Astrocyte of the hippocampus (primary cell): ENCODE results near the gene WFDC5.
A peak's percentile ranks its signal among the peaks of the same experiment; 100 is the strongest.
"Not testable (repeated sequence)": the region's sequence is repeated elsewhere in the genome, so short reads cannot be mapped to it uniquely, and the experiment has no call there.

Experiments used
- DNase-seq: peaks from one replicate; pipeline ENCODE4 v3.0.0; 2011; ENCODE audit warnings: low read depth, low spot score

WFDC5 gene

GRCh38 chr20:45088247-45088646 lies 26.7 kb downstream of the WFDC5 start:
- peak; percentile 65 for DNase-seq

DNA sequence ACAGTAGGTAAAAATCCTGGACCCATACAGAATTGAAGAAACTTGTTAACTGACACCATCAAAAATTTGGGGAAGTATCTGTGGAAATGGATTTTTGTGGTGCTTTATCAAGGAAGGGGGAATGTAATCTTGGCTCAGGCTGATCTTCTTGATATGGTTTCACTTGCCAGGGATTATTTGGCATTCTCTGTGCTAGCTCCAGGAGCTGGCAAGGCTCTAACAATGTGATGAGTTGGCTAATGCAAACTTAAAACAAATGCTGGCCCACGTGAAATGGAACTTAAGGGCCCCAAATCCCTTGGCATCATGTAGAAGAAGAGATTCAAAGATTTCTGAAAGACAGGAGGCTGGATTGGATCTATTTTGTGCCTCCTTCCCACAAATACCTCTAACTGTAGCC lies 27.2 kb downstream of the WFDC5 start:
- DNase-seq = peak; percentile 52

- DNase-seq = no peak
These were observed 27.7 kb downstream of the WFDC5 start for GRCh38 chr20:45087097-45087790.

- DNase-seq = no peak
These were observed 29.1 kb downstream of the WFDC5 start for GRCh38 chr20:45085867-45086266.

- no peak for DNase-seq
These were observed 29.7 kb downstream of the WFDC5 start for GRCh38 chr20:45085289-45085688.

- DNase-seq = no peak
These were observed 31.8 kb downstream of the WFDC5 start for GRCh38 chr20:45083127-45083526.

DNA sequence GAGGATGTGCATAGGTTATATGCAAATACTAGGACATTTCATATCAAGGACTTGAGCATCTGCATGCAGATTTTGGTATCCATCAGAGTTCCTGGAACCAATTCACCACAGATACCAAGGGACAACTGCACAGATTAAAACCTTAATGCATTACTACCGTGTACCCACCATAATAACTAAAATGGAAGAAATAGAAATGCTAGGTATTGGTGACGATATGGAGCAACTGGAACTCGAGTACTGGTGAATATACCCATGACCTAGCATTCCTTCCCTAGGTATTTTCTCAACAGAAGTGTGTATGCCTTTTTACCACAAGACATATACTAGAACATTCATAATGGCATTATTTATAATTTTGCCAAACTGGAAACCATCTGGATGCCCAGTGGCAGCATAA lies 32.5 kb downstream of the WFDC5 start:
- no peak for DNase-seq

DNA sequence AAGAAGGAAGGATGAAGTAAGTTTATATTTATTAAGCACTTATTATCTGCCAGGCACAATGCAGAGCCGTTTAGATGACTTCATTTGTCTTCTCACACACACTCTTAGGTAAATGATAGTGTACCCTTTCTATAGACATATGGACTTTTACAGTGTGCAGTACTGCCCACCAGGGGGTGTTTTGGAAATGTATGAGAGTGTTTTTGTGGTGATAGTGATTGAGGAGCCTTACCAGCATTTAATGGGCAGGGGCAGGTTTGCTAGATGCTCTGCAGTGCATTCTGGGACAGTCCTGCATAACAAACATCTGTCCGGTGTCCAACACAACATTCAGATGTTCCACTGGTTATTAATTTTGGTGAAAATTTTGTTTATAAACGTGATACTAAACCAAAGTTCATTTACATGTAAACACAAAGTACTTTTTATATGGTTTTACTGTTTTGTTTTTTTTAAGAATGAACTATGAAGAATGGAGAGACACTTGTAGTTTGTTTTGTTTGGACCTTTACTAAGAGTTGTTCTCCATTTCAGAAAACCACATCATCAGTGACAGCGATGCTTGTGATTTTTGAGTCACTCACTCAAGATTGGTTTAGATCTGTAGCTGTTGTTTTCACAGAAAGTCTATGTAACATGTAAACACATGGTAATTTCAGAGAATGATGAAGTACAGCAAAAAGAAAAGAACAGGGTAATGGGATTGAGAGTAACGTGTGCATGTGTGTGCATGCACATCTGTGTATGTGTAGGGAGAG lies 33.9 kb downstream of the WFDC5 start:
- peak; percentile 29 for DNase-seq

GRCh38 chr20:45077559-45077958 lies 37.4 kb downstream of the WFDC5 start:
- DNase-seq = no peak

- peak; percentile 81 for DNase-seq
These were observed 41.8 kb downstream of the WFDC5 start for GRCh38 chr20:45073221-45073620.

DNA sequence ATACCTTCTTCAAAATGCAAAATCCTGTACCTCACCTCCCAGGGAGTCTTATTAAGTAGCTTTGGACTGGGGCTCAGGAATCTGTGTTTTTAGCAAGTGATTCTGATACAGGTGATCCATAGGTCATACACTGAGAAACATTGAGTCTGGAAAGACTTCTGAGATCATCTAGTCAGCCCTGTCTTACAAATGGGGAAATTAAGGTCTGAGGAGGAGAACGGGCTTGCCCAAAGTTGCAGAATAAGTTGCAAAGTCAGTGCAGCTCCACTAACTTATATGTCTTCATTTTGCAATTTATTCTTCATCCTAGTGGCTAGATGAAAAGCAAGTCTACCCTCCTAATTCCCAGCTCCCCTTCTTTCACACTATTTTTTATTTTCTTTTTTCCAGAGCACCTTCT lies 42.9 kb downstream of the WFDC5 start:
- no peak for DNase-seq

- DNase-seq = no peak
These were observed 43.9 kb downstream of the WFDC5 start for GRCh38 chr20:45070932-45071632.

- DNase-seq = no peak
These were observed 45.7 kb downstream of the WFDC5 start for GRCh38 chr20:45069261-45069660.

DNA sequence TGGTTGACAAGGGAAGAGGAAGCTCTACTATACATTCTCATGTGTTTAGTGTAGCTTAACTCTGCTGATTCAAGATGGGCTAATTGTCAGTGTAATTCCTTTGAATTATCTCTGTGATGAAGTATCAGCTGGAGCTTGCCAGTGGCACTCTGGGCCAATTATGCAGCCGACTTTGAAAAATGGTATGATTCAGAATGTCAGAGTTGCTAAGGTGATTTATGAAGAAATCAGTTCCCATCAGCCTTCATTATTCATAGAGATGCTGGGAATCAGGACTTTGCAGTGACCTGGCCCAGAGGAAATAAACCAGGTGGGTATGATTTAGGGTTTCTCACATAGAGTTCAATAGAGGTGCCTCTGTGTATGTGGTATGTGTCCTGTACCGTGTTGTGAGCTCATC lies 47.4 kb downstream of the WFDC5 start:
- DNase-seq = no peak

- DNase-seq = no peak
These were observed 47.9 kb downstream of the WFDC5 start for GRCh38 chr20:45067087-45067486.

GRCh38 chr20:45066372-45066771 lies 48.6 kb downstream of the WFDC5 start:
- peak; percentile 29 for DNase-seq

DNA sequence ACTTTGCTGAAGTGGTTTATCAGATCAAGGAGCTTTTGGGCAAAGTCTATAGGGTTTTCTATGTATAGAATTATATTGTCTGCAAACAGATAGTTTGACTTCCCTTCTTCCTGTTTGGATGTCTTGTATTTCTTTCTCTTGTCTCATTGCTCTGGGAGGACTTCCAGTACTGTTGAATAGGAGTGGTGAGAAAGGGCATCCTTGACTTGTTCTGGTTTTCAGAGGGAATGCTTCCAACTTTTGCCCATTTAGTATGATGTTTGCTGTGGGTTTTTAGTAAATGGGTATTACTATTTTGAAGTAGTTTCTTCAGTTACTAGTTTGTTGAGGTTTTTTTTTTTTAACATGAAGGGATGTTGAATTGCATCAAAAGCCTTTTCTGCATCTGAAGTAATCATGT lies 50.2 kb downstream of the WFDC5 start:
- DNase-seq = no peak

DNA sequence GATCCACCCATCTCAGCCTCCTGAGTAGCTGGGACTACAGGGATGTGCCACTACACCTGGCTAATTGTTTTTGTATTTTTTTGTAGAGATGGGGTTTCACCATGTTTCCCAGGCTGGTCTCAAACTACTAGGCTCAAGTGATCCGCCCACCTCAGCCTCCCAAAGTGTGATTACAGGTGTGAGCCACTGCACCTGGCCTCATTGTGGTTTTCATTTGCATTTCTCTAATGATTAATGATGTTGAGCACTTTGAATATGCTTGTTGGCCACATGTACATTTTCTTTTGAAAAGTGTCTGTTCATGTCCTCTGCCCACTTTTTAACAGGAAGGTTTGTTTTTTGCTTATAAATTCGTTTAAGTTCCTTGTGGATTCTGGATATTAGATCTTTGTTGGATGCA lies 51.9 kb downstream of the WFDC5 start:
- not testable (repeated sequence) for DNase-seq

DNA sequence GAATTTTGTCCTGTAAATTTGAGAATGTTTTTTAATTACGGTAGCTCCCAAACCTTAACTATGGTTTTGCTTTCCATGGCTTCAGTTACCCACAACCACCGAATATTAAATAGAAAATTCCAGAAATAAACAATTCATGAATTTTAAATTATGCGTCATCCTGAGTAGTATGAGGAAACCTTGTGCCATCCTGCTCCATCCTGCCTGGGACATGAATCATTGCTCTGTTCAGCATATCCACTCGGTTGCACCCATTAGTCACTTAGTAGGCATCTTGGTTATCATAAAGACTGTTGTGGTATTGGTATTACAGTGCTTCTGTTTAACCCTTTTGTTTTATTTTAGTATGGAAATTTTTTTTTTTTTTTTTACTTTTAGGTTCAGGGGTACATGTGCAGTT lies 53.7 kb downstream of the WFDC5 start:
- peak; percentile 86 for DNase-seq

- no peak for DNase-seq
These were observed 54.7 kb downstream of the WFDC5 start for GRCh38 chr20:45060294-45060693.
